Right cardiac atrium (tissue), 5 donors: Measurements from ENCODE around the gene ETDB. TPM values are rescaled to one million over a fixed set of nuclear protein-coding genes. Genes with fewer than 3 reads are reported as not detected.
"Not testable (repeated sequence)": the region's sequence is repeated elsewhere in the genome, so short reads cannot be mapped to it uniquely, and the experiment has no call there.

ENCODE experiments used
- ATAC-seq, 2 donors: fragments of 200-7000 bp; cut with Tn5 transposase; one replicate each; pipeline versions ENCODE4 v1.8.0 to v1.9.1; 2020; ENCODE audit warnings: moderate library complexity in 2 of 2, mild to moderate bottlenecking in 1 of 2
- DNase-seq, 3 donors: peaks; one replicate each; pipeline ENCODE4 v3.0.0-alpha.2; 2020
- H3K27ac ChIP-seq: one replicate; pipeline ENCODE4 v1.5.1; 2013; ENCODE audit warnings: mild to moderate bottlenecking, low read length, control low read depth, moderate library complexity
- H3K27me3 ChIP-seq: one replicate; pipeline ENCODE4 v1.6.1; 2013; ENCODE audit not compliant: control insufficient read depth, insufficient read depth
- H3K4me1 ChIP-seq: one replicate; pipeline ENCODE4 v1.6.1; 2013; ENCODE audit warnings: low read length; ENCODE audit not compliant: control insufficient read depth, insufficient read depth
- H3K4me3 ChIP-seq: one replicate; pipeline ENCODE4 v1.5.1; 2013; ENCODE audit warnings: low read length, control low read depth
- H3K9me3 ChIP-seq: one replicate; pipeline ENCODE4 v1.6.1; 2013; ENCODE audit warnings: low read length; ENCODE audit not compliant: control insufficient read depth
- WGBS: extraction: QIAGEN DNeasy Blood & Tissue Kit; methylation state at CpG from one replicate; pipeline ENCODE4 v1.1.7; 2013; 5-methylcytosine and 5-hydroxymethylcytosine counted together
- intact Hi-C, 4 donors: fragments of 100-400 bp; cut with DNase I; formaldehyde crosslinking; loops; one replicate each; pipeline versions ENCODE4 v1.11.0 to v1.14.0; 2022 to 2023
- polyA plus RNA-seq: library from polyadenylated mRNA; stranded (reverse); fragments of 200-250 nt; gene quantifications from one replicate; pipeline ENCODE4 v1.2.3, GENCODE V29; 2013
- total RNA-seq, 4 donors: library from RNA; stranded (reverse); fragmentation: NEBNext Ultra II Directional; extraction: Animal tissue kit (Norgen Biotek cat#: 25700); gene quantifications; one replicate each; pipeline ENCODE4 v1.2.1, GENCODE V29; 2021
- donor health status: healthy with polysubstance abuse.
- donor health status: DM: no; HTN: yes; CAD: no.
- donor health status: DM: no; HTN: no; CAD: no.
- donor health status: DM: no; HTN: yes; CAD: no; lungs with severe emphysema.
- donor health status: DM: yes; HTN: yes; CAD: no.

Gene ETDB
- total and polyA plus RNA-seq, 5 donors: not detected

DNA sequence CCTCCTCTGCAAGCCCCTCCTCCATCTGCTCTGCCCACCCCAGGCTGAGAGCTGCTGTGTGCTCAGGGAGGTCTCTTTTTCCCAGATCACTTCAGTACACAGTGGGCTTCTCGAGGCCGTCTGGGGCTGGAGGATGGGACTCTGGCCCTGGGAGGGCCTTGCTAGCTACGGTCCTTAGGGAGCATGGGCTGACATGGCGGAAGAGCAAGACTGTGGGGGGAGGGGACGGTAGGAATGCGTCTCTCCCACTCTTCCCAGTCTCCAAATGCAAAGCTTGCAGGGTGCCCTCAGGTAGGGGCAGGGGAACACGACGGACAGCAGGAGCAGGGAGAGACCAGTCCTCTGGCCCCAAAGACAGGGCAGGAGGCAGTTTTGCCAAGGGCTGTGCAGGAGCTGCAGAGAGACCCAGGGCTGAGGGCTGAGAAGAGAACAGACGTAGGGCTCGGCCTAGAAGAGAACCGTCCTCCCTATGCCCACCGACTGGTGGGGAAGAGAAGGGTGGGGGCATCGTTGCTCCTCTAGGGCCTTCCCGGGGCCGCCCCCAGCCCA lies 23.1 kb downstream of the ETDB start:
- ATAC-seq: peak in 1 of 2 donors; percentile 4
- peak overlapping the region; percentile 35 for H3K27ac ChIP-seq
- WGBS: 19% methylated on average over 15 of the region's 15 CpGs
- H3K4me1 ChIP-seq, H3K27me3 ChIP-seq, intact Hi-C loops, H3K9me3 ChIP-seq: not testable (repeated sequence)
- peak overlapping the region; percentile 88 for H3K4me3 ChIP-seq
- DNase-seq: peak in 2 of 3 donors; percentile 37 to 58

DNA sequence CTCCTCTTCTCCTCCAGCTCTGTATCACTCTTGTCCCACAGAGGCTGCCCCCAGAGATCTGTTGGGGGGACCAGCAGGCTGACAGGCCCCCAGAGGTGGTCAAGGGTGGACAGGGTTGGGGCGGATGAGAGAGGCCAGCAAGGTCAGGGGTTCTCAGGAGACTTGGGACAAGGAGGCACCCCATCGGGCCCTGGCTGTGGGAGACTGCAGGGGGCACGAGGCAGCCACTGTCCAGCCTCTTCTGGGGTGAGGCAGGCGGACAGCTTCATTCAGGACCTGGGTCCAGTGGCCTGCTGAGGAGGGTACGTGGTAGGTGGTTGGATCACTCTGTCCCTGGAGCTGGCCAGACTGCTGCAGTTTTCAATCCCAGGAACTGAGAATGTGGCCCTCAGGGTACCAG lies 24.6 kb downstream of the ETDB start:
- Histone ChIP-seq H3K27me3 (no peaks in the 10 kb centered on the region), H3K4me3 (no peak overlapping the region), H3K27ac (no peak overlapping the region), H3K4me1 (no peaks in the 10 kb centered on the region), H3K9me3 (no peaks in the 10 kb centered on the region)
- WGBS: 93% methylated on average over 5 of the region's 5 CpGs
- no peak for DNase-seq
- intact Hi-C loops: no loop called here
- ATAC-seq: no peak

GRCh38 chrX:135094726-135095125 lies 25.6 kb downstream of the ETDB start:
- no peaks in the 10 kb centered on the region for H3K9me3 ChIP-seq
- H3K27ac ChIP-seq: no peak overlapping the region
- 68% methylated on average over 6 of the region's 6 CpGs for WGBS
- H3K4me1 ChIP-seq: no peaks in the 10 kb centered on the region
- no peaks in the 10 kb centered on the region for H3K27me3 ChIP-seq
- H3K4me3 ChIP-seq: no peak overlapping the region
- DNase-seq: peak in 1 of 3 donors; percentile 25
- ATAC-seq: no peak
- intact Hi-C loops: no loop called here

DNA sequence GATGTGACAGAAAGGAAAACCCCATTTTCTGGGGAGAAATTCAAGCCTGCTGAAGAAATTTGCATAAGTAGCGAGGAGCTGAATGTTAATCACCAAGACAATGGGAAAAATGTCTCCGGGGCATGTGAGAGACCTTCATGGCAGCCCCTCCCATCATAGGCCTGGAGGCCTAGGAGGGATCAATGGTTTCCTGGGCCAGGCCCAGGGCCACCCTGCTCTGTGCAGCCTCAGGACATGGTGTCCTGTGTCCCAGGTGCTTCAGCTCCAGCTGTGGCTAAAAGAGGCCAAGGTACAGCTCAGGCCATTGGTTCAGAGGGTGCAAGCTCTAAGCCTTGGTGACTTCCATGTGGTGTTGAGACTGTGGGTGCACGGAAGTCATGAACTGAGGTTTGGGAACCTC lies 31.2 kb downstream of the ETDB start:
- H3K27me3 ChIP-seq: no peaks in the 10 kb centered on the region
- no peak for ATAC-seq
- no peaks in the 10 kb centered on the region for H3K4me1 ChIP-seq
- no peak for DNase-seq
- intact Hi-C loops: loop anchor here in 1 of 4 donors (10.0 kb wide), 1 partner anchor 124 kb away; no protein-coding TSS in a partner anchor
- WGBS: 91% methylated on average over 3 of the region's 3 CpGs
- H3K27ac ChIP-seq: no peak overlapping the region
- H3K4me3 ChIP-seq: no peak overlapping the region
- no peaks in the 10 kb centered on the region for H3K9me3 ChIP-seq

- WGBS: 85% methylated on average over 3 of the region's 3 CpGs
- ATAC-seq (no peak), DNase-seq (no peak)
- intact Hi-C loops: loop anchor here in 1 of 4 donors (10.0 kb wide), 1 partner anchor 123 kb away; no protein-coding TSS in a partner anchor
- Histone ChIP-seq H3K27me3 (no peaks in the 10 kb centered on the region), H3K4me1 (no peaks in the 10 kb centered on the region), H3K4me3 (no peak overlapping the region), H3K9me3 (no peaks in the 10 kb centered on the region), H3K27ac (no peak overlapping the region)
These were observed 32.5 kb downstream of the ETDB start for GRCh38 chrX:135087867-135088266.

GRCh38 chrX:135086197-135086854 lies 34.0 kb downstream of the ETDB start:
- Histone ChIP-seq H3K27me3 (no peaks in the 10 kb centered on the region), H3K27ac (no peak overlapping the region), H3K4me1 (no peaks in the 10 kb centered on the region), H3K4me3 (no peak overlapping the region), H3K9me3 (no peaks in the 10 kb centered on the region)
- ATAC-seq (peak; percentile 56 to 74), DNase-seq (no peak)
- intact Hi-C loops: loop anchor here in 1 of 4 donors (10.0 kb wide), 1 partner anchor 122 kb away; no protein-coding TSS in a partner anchor
- 5% methylated on average over 4 of the region's 4 CpGs for WGBS

- Histone ChIP-seq H3K27ac (no peak overlapping the region), H3K4me3 (no peak overlapping the region), H3K27me3 (no peaks in the 10 kb centered on the region), H3K9me3 (no peaks in the 10 kb centered on the region), H3K4me1 (no peaks in the 10 kb centered on the region)
- DNase-seq (no peak), ATAC-seq (no peak)
- WGBS: 80% methylated on average over 2 of the region's 2 CpGs
- intact Hi-C loops: loop anchor here in 1 of 4 donors (10.0 kb wide), 1 partner anchor 117 kb away; no protein-coding TSS in a partner anchor
These were observed 38.5 kb downstream of the ETDB start for GRCh38 chrX:135081693-135082404.

Other genes with a start within 250 kb of the ETDB start
- 10 to 100 TPM; 12.7 to 18.7 (median 16.5) TPM for gene MOSPD1, start 205.3 kb downstream of the ETDB start, total RNA-seq
- 10.5 TPM for gene MOSPD1, start 205.3 kb downstream of the ETDB start, polyA plus RNA-seq
- gene SMIM10, start 129.5 kb downstream of the ETDB start, total RNA-seq: 10 to 100 TPM in 1 of 4 donors, 1 to 10 TPM in 3; 5.7 to 11.1 (median 8.1) TPM
- 12.6 TPM for gene SMIM10, start 129.5 kb downstream of the ETDB start, polyA plus RNA-seq
- 10 to 100 TPM; 12.5 to 14.6 (median 13.8) TPM for gene RTL8B, start 98.0 kb downstream of the ETDB start, total RNA-seq
- 14.0 TPM for gene RTL8B, start 98.0 kb downstream of the ETDB start, polyA plus RNA-seq
- 100 to 1,000 TPM; 203 to 266 (median 226) TPM for gene RTL8C, start 88.2 kb downstream of the ETDB start, total RNA-seq
- 384 TPM for gene RTL8C, start 88.2 kb downstream of the ETDB start, polyA plus RNA-seq
- 10 to 100 TPM; 28.1 to 40.5 (median 33.0) TPM for gene RTL8A, start 68.4 kb downstream of the ETDB start, total RNA-seq
- gene RTL8A, start 68.4 kb downstream of the ETDB start, polyA plus RNA-seq: 76.4 TPM
- 10 to 100 TPM; 11.4 to 18.9 (median 15.4) TPM for gene SMIM10L2B, start 21.8 kb downstream of the ETDB start, total RNA-seq
- gene SMIM10L2B, start 21.8 kb downstream of the ETDB start, polyA plus RNA-seq: 19.2 TPM
- gene CT55, start 50.9 kb upstream of the ETDB start, total RNA-seq: not detected
- not detected for gene CT55, start 50.9 kb upstream of the ETDB start, polyA plus RNA-seq
- not detected for gene ETDA, start 131.5 kb upstream of the ETDB start, total RNA-seq
- not detected for gene ETDA, start 131.5 kb upstream of the ETDB start, polyA plus RNA-seq
- not detected for gene ETDC, start 189.0 kb upstream of the ETDB start, total RNA-seq
- gene ETDC, start 189.0 kb upstream of the ETDB start, polyA plus RNA-seq: not detected
- gene ZNF75D, start 223.6 kb upstream of the ETDB start, total RNA-seq: 1 to 10 TPM; 5.5 to 7.3 (median 6.4) TPM
- gene ZNF75D, start 223.6 kb upstream of the ETDB start, polyA plus RNA-seq: 4.6 TPM
- 1 to 10 TPM; 5.2 to 7.0 (median 6.1) TPM for gene ZNF449, start 224.3 kb upstream of the ETDB start, total RNA-seq
- 3.0 TPM for gene ZNF449, start 224.3 kb upstream of the ETDB start, polyA plus RNA-seq